Ishikawa (cell line): ENCODE results near the gene CCDC174.

Experiments
- CEBPB ChIP-seq: IDR thresholded peaks from 2 replicates; pipeline ENCODE4 v1.6.1; 2012
- CREB1 ChIP-seq: IDR thresholded peaks from 2 replicates; pipeline ENCODE4 v1.6.1; 2012; ENCODE audit warnings: low read depth
- EGR1 ChIP-seq: IDR thresholded peaks from 2 replicates; pipeline ENCODE4 v1.6.1; 2012
- EP300 ChIP-seq: IDR thresholded peaks from 2 replicates; pipeline ENCODE4 v1.6.1; 2012; ENCODE audit warnings: borderline replicate concordance
- FOXM1 ChIP-seq: IDR thresholded peaks from 2 replicates; pipeline ENCODE4 v1.6.1; 2012; ENCODE audit warnings: low read depth, borderline replicate concordance
- MAX ChIP-seq: IDR thresholded peaks from 2 replicates; pipeline ENCODE4 v1.6.1; 2012
- NFIC ChIP-seq: IDR thresholded peaks from 2 replicates; pipeline ENCODE4 v1.6.1; 2012
- RAD21 ChIP-seq: IDR thresholded peaks from 2 replicates; pipeline ENCODE4 v1.6.1; 2012; ENCODE audit warnings: low read depth
- REST ChIP-seq: IDR thresholded peaks from 2 replicates; pipeline ENCODE4 v1.6.1; 2012; ENCODE audit warnings: low read depth, mild to moderate bottlenecking
- TAF1 ChIP-seq: IDR thresholded peaks from 2 replicates; pipeline ENCODE4 v1.6.1; 2012; ENCODE audit warnings: low read depth, mild to moderate bottlenecking
- TCF12 ChIP-seq: IDR thresholded peaks from 2 replicates; pipeline ENCODE4 v1.6.1; 2012; ENCODE audit warnings: low read depth
- TEAD4 ChIP-seq: IDR thresholded peaks from 2 replicates; pipeline ENCODE4 v1.6.1; 2012
- USF1 ChIP-seq: IDR thresholded peaks from 2 replicates; pipeline ENCODE4 v1.6.1; 2012
- YY1 ChIP-seq: IDR thresholded peaks from 2 replicates; pipeline ENCODE4 v1.6.1; 2012; ENCODE audit warnings: low read depth
- ZBTB7A ChIP-seq: IDR thresholded peaks from 2 replicates; pipeline ENCODE4 v1.6.1; 2012; ENCODE audit warnings: low read depth

The CCDC174 gene

GRCh38 chr3:14716591-14716990 lies 65.0 kb downstream of the CCDC174 start:
- no peak for TF ChIP-seq MAX
- TF ChIP-seq RAD21: no peak
- no peak for TF ChIP-seq NFIC
- TF ChIP-seq REST: no peak
- TF ChIP-seq CEBPB: no peak
- TF ChIP-seq TAF1: no peak
- no peak for TF ChIP-seq TEAD4

- TF ChIP-seq EGR1 (no peak), NFIC (no peak), EP300 (no peak), YY1 (no peak), TCF12 (no peak), RAD21 (no peak), REST (no peak)
These were observed 65.7 kb downstream of the CCDC174 start for GRCh38 chr3:14717307-14717706.

- TF ChIP-seq USF1: no peak
- TF ChIP-seq TEAD4: no peak
- no peak for TF ChIP-seq REST
- no peak for TF ChIP-seq TCF12
- no peak for TF ChIP-seq TAF1
- no peak for TF ChIP-seq MAX
- no peak for TF ChIP-seq FOXM1
- TF ChIP-seq CREB1: no peak
- TF ChIP-seq NFIC: no peak
- no peak for TF ChIP-seq CEBPB
These were observed 67.0 kb downstream of the CCDC174 start for GRCh38 chr3:14718539-14718938.

- TF ChIP-seq TCF12: no peak
- TF ChIP-seq ZBTB7A: no peak
- no peak for TF ChIP-seq TAF1
- TF ChIP-seq MAX: no peak
- TF ChIP-seq TEAD4: no peak
- no peak for TF ChIP-seq USF1
- TF ChIP-seq CEBPB: no peak
- no peak for TF ChIP-seq NFIC
- no peak for TF ChIP-seq RAD21
- no peak for TF ChIP-seq EP300
- TF ChIP-seq REST: no peak
- no peak for TF ChIP-seq EGR1
- TF ChIP-seq YY1: no peak
- TF ChIP-seq FOXM1: no peak
These were observed 67.4 kb downstream of the CCDC174 start for GRCh38 chr3:14719006-14719405.
